Measurements from ENCODE around the gene RBM12.

The RBM12 gene

GRCh38 chr20:35600993-35601973 is 63.4 kb downstream of the RBM12 start:
- no peak for TF ChIP-seq POLR2AphosphoS5 (IDR thresholded peaks at IDR 0.05; ENCODE audit: low read depth, low read length)

GRCh38 chr20:35600176-35600992 is 64.3 kb downstream of the RBM12 start:
- TF ChIP-seq FOXP2 (optimal IDR thresholded peaks at IDR 0.05; ENCODE audit: borderline replicate concordance, extremely low read depth, extremely low read length, insufficient read depth) (no peak), SIN3A (IDR thresholded peaks at IDR 0.05; ENCODE audit: borderline replicate concordance, insufficient read depth, low read length) (no peak), TAF1 (IDR thresholded peaks at IDR 0.05; ENCODE audit: borderline replicate concordance, insufficient read depth, low read length) (no peak), REST (IDR thresholded peaks at IDR 0.05; ENCODE audit: insufficient read depth in 1 of 2, low read depth in 2 of 2, low read length in 2 of 2) (no peak), POLR2AphosphoS5 (IDR thresholded peaks at IDR 0.05; ENCODE audit: low read depth, low read length) (no peak)

- TF ChIP-seq TAF1 (IDR thresholded peaks at IDR 0.05; ENCODE audit: borderline replicate concordance, insufficient read depth, low read length): no peak
- no peak for TF ChIP-seq SIN3A (IDR thresholded peaks at IDR 0.05; ENCODE audit: borderline replicate concordance, insufficient read depth, low read length)
- no peak for TF ChIP-seq FOXP2 (optimal IDR thresholded peaks at IDR 0.05; ENCODE audit: borderline replicate concordance, extremely low read depth, extremely low read length, insufficient read depth)
- TF ChIP-seq POLR2AphosphoS5 (IDR thresholded peaks at IDR 0.05; ENCODE audit: low read depth, low read length): no peak
- no peak for TF ChIP-seq REST (IDR thresholded peaks at IDR 0.05; ENCODE audit: insufficient read depth in 1 of 2, low read depth in 2 of 2, low read length in 2 of 2)
These were observed 65.0 kb downstream of the RBM12 start for GRCh38 chr20:35599776-35600120.

Data from PFSK-1 (cell line).